ENCODE measurements around the gene TRIO.

DNA sequence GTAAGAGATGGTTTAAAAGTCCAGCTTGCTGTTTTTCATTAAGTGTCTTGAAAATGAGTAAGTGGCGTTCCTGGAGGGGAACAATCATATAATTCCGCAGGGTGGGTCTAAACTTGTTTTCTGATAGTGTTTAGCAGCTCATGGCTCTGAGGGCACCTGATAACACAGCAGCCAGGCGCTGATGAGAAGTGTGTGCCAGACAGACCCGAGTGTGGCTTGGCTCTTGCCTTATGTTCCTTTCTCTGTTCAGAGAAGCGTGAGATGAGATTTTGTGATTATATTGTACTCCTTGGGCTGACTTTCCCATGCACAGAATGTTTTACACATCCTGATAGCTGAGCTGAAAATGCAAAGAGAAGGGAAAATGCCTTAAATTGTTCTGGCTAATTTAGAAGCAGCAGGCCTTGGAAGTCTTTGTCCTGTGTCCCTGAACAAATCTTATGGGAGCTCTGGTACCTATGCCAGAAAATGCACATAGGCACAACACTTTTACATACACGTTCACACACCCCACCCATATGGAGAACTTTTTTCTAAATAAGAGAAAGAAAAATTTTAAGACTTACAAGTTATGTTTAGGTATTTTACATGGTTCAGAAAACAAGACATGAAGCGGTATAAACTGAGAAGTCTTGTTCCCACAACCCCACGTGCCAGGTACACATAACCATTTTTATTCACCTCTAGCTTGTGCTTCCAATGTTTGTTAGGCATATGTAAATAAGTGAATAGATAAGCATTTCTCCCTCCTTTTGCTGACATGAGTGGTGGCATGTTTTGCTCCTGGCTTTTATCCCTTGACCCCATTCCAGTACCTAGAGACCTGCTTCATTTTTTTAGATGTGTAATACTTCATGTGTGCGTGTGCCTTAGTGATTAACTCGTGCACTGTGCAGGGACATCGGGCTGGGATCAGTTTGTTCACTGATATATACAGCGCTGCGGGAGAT, 286.2 kb downstream of the TRIO start:
- TF ChIP-seq, protein P1, sequence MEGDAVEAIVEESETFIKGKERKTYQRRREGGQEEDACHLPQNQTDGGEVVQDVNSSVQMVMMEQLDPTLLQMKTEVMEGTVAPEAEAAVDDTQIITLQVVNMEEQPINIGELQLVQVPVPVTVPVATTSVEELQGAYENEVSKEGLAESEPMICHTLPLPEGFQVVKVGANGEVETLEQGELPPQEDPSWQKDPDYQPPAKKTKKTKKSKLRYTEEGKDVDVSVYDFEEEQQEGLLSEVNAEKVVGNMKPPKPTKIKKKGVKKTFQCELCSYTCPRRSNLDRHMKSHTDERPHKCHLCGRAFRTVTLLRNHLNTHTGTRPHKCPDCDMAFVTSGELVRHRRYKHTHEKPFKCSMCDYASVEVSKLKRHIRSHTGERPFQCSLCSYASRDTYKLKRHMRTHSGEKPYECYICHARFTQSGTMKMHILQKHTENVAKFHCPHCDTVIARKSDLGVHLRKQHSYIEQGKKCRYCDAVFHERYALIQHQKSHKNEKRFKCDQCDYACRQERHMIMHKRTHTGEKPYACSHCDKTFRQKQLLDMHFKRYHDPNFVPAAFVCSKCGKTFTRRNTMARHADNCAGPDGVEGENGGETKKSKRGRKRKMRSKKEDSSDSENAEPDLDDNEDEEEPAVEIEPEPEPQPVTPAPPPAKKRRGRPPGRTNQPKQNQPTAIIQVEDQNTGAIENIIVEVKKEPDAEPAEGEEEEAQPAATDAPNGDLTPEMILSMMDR (IDR thresholded peaks at IDR 0.05), result no peak
- TF ChIP-seq, protein P2, sequence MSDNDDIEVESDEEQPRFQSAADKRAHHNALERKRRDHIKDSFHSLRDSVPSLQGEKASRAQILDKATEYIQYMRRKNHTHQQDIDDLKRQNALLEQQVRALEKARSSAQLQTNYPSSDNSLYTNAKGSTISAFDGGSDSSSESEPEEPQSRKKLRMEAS (IDR thresholded peaks at IDR 0.05; ENCODE audit: low read depth), result no peak
- TF ChIP-seq EZH2phosphoT487 (IDR thresholded peaks at IDR 0.05; ENCODE audit: borderline replicate concordance, low read depth), result no peak
- no peak for TF ChIP-seq SMC3 (IDR thresholded peaks at IDR 0.05; ENCODE audit: low read depth, low read length)
